Retinal pigment epithelial cell (primary cell): ENCODE measurements around the gene ABHD13.

Source experiments
- DNase-seq: peaks from one replicate; pipeline ENCODE4 v3.0.0-alpha.2; 2010; ENCODE audit warnings: low read depth
- H3K4me3 ChIP-seq: 2 replicates; pipeline ENCODE4 v1.5.1; 2011; ENCODE audit warnings: mild to moderate bottlenecking, low read length, control low read depth, moderate library complexity
- CTCF ChIP-seq: conservative IDR thresholded peaks from 2 replicates; pipeline ENCODE4 v1.5.1; 2011; ENCODE audit warnings: low read depth, low read length, control low read depth, inconsistent platforms

ABHD13 gene

GRCh38 chr13:108218044-108218974, at the start of gene ABHD13:
ABHD13 (plus strand) TSS chr13:108218392; CDS start chr13:108229219, 10,827 bp downstream.
- H3K4me3 ChIP-seq: peak within 1 kb of the TSS; percentile 81
- peak; percentile 51 for DNase-seq
- no peak for TF ChIP-seq CTCF

- TF ChIP-seq CTCF: no peak
- no peak for DNase-seq
- H3K4me3 ChIP-seq: no peak overlapping the region
These were observed 49.3 kb upstream of the ABHD13 start for GRCh38 chr13:108168929-108169328.

- H3K4me3 ChIP-seq: no peak overlapping the region
- no peak for DNase-seq
- peak; percentile 64 for TF ChIP-seq CTCF
These were observed 41.4 kb upstream of the ABHD13 start for GRCh38 chr13:108176685-108177274.

GRCh38 chr13:108178078-108178477, 40.1 kb upstream of the ABHD13 start:
- TF ChIP-seq CTCF: no peak
- DNase-seq: no peak
- no peak overlapping the region for H3K4me3 ChIP-seq

- no peak overlapping the region for H3K4me3 ChIP-seq
These were observed 35.5 kb upstream of the ABHD13 start for GRCh38 chr13:108182652-108183051.

GRCh38 chr13:108185223-108185622, 33.0 kb upstream of the ABHD13 start:
- TF ChIP-seq CTCF: no peak
- no peak for DNase-seq
- H3K4me3 ChIP-seq: no peak overlapping the region

More at GRCh38 chr13:108182652-108183051, 35.5 kb upstream of the ABHD13 start:
- TF ChIP-seq CTCF: no peak
- no peak for DNase-seq
